ENCODE results near the gene FGD4.

The FGD4 gene

GRCh38 chr12:32413412-32413811, 14.1 kb downstream of the FGD4 start:
- DNase-seq = no peak

- no peak for DNase-seq
These were observed 18.9 kb downstream of the FGD4 start for GRCh38 chr12:32418221-32418620.

- DNase-seq = no peak
These were observed 19.7 kb downstream of the FGD4 start for GRCh38 chr12:32418903-32419519.

GRCh38 chr12:32419520-32419960, 20.2 kb downstream of the FGD4 start:
- DNase-seq = no peak

- DNase-seq = no peak
These were observed 21.0 kb downstream of the FGD4 start for GRCh38 chr12:32420356-32420755.

- DNase-seq = no peak
These were observed 24.2 kb downstream of the FGD4 start for GRCh38 chr12:32423559-32423958.

GRCh38 chr12:32431025-32431424, 31.7 kb downstream of the FGD4 start:
- DNase-seq = no peak

GRCh38 chr12:32435921-32436705, 36.8 kb downstream of the FGD4 start:
- DNase-seq = no peak

GRCh38 chr12:32437095-32437515, 37.7 kb downstream of the FGD4 start:
- DNase-seq = no peak

GRCh38 chr12:32440120-32440865, 40.9 kb downstream of the FGD4 start:
- no peak for DNase-seq

- DNase-seq = no peak
These were observed 44.1 kb downstream of the FGD4 start for GRCh38 chr12:32443491-32443890.

- no peak for DNase-seq
These were observed 45.5 kb downstream of the FGD4 start for GRCh38 chr12:32444895-32445294.

GRCh38 chr12:32445356-32445755, 46.0 kb downstream of the FGD4 start:
- DNase-seq = no peak

- DNase-seq = no peak
These were observed 47.2 kb downstream of the FGD4 start for GRCh38 chr12:32446316-32447119.

- no peak for DNase-seq
These were observed 49.2 kb downstream of the FGD4 start for GRCh38 chr12:32448586-32448985.

GRCh38 chr12:32450363-32450762, 51.0 kb downstream of the FGD4 start:
- no peak for DNase-seq

- no peak for DNase-seq
These were observed 51.4 kb downstream of the FGD4 start for GRCh38 chr12:32450768-32451167.

GRCh38 chr12:32451816-32452215, 52.5 kb downstream of the FGD4 start:
- no peak for DNase-seq

GRCh38 chr12:32454075-32454474, 54.7 kb downstream of the FGD4 start:
- DNase-seq = no peak

- DNase-seq = no peak
These were observed 55.5 kb downstream of the FGD4 start for GRCh38 chr12:32454866-32455265.

GRCh38 chr12:32455607-32456071, 56.3 kb downstream of the FGD4 start:
- DNase-seq = peak; percentile 16

- no peak for DNase-seq
These were observed 58.1 kb downstream of the FGD4 start for GRCh38 chr12:32457251-32458025.

All from NCI-H1436 treated with DMSO at 0.1 percent for 48 hours (cell line).